Activated T-helper 2 cell treated with anti-CD3 and anti-CD28 coated beads, Interferon-gamma antibody, Interleukin-2, Interleukin-4, amounts not matched to agents 10 μg/mL and 5 μg/mL and 100 μg/mL, durations not matched to agents 14 hours and 24 hours and 36 hours (primary cell): Measurements from ENCODE around the gene LTBR. TPM values are rescaled to one million over a fixed set of nuclear protein-coding genes. Genes with fewer than 3 reads are reported as not detected.

ENCODE experiments used
- DNase-seq: peaks from one replicate; pipeline ENCODE4 v3.0.0; 2021; ENCODE audit warnings: low spot score
- H3K27ac Mint-ChIP-seq: one replicate; pipeline ENCODE4 v1.8.0; 2021; ENCODE audit warnings: mixed read lengths
- H3K27me3 Mint-ChIP-seq: one replicate; pipeline ENCODE4 v1.8.0; 2021; ENCODE audit warnings: low read depth, mixed read lengths
- H3K36me3 Mint-ChIP-seq: one replicate; pipeline ENCODE4 v1.8.0; 2021; ENCODE audit warnings: low read depth, mixed read lengths
- H3K4me1 Mint-ChIP-seq: one replicate; pipeline ENCODE4 v1.8.0; 2021; ENCODE audit warnings: low read depth, mixed read lengths
- H3K4me3 Mint-ChIP-seq: one replicate; pipeline ENCODE4 v1.8.0; 2021; ENCODE audit warnings: low read depth, mild to moderate bottlenecking, moderate library complexity, mixed read lengths
- H3K9me3 Mint-ChIP-seq: one replicate; pipeline ENCODE4 v1.8.0; 2021; ENCODE audit warnings: mixed read lengths
- intact Hi-C: fragments of 100-400 bp; cut with micrococcal nuclease; formaldehyde crosslinking; loops from one replicate; pipeline ENCODE4 v1.15.1; 2023
- total RNA-seq: library from RNA; stranded (reverse); gene quantifications from 2 replicates; pipeline ENCODE4 v1.2.3, GENCODE V29; 2022

The LTBR gene
- total RNA-seq, 1 donor from 2014 or later = 0.50 TPM

GRCh38 chr12:6363330-6364043, 20.5 kb upstream of the LTBR start:
- intact Hi-C loops = loop anchor here (5.0 kb wide), 1 partner anchor 41 kb away; no protein-coding TSS in a partner anchor
- no peaks in the 10 kb centered on the region for H3K9me3 Mint-ChIP-seq
- no peaks in the 10 kb centered on the region for H3K36me3 Mint-ChIP-seq
- H3K4me1 Mint-ChIP-seq = peaks cover 28% of the 10 kb centered on the region
- peak; percentile 36 for DNase-seq
- H3K27me3 Mint-ChIP-seq = peaks cover 3% of the 10 kb centered on the region
- peak overlapping the region; percentile 60 for H3K4me3 Mint-ChIP-seq
- no peak overlapping the region for H3K27ac Mint-ChIP-seq

- H3K9me3 Mint-ChIP-seq = no peaks in the 10 kb centered on the region
- peak overlapping the region; percentile 60 for H3K4me3 Mint-ChIP-seq
- H3K36me3 Mint-ChIP-seq = no peaks in the 10 kb centered on the region
- peaks cover 3% of the 10 kb centered on the region for H3K27me3 Mint-ChIP-seq
- DNase-seq = no peak
- no peak overlapping the region for H3K27ac Mint-ChIP-seq
- intact Hi-C loops = loop anchor here (5.0 kb wide), 1 partner anchor 42 kb away; no protein-coding TSS in a partner anchor
- H3K4me1 Mint-ChIP-seq = peaks cover 34% of the 10 kb centered on the region
Observed at GRCh38 chr12:6364044-6364374, 20.0 kb upstream of the LTBR start.

- H3K4me3 Mint-ChIP-seq = no peak overlapping the region
Observed at GRCh38 chr12:6367065-6367968, 16.6 kb upstream of the LTBR start.

GRCh38 chr12:6367969-6368892, 15.7 kb upstream of the LTBR start:
- Mint-ChIP-seq H3K36me3 (no peaks in the 10 kb centered on the region), H3K4me1 (peaks cover 30% of the 10 kb centered on the region), H3K9me3 (no peaks in the 10 kb centered on the region), H3K27ac (peak overlapping the region; percentile 30), H3K27me3 (no peaks in the 10 kb centered on the region), H3K4me3 (no peak overlapping the region)
- no peak for DNase-seq
- intact Hi-C loops = no loop called here

More at GRCh38 chr12:6367065-6367968, 16.6 kb upstream of the LTBR start:
- H3K27me3 Mint-ChIP-seq = no peaks in the 10 kb centered on the region
- no peak overlapping the region for H3K27ac Mint-ChIP-seq
- peaks cover 24% of the 10 kb centered on the region for H3K4me1 Mint-ChIP-seq
- H3K9me3 Mint-ChIP-seq = no peaks in the 10 kb centered on the region
- intact Hi-C loops = no loop called here
- H3K36me3 Mint-ChIP-seq = no peaks in the 10 kb centered on the region
- no peak for DNase-seq

- Mint-ChIP-seq H3K4me1 (peaks cover 28% of the 10 kb centered on the region), H3K36me3 (no peaks in the 10 kb centered on the region), H3K27ac (no peak overlapping the region), H3K4me3 (no peak overlapping the region), H3K27me3 (no peaks in the 10 kb centered on the region), H3K9me3 (no peaks in the 10 kb centered on the region)
- intact Hi-C loops = no loop called here
- DNase-seq = no peak
Observed at GRCh38 chr12:6368906-6369525, 14.9 kb upstream of the LTBR start.

- peaks cover 26% of the 10 kb centered on the region for H3K4me1 Mint-ChIP-seq
- H3K36me3 Mint-ChIP-seq = no peaks in the 10 kb centered on the region
- no peaks in the 10 kb centered on the region for H3K27me3 Mint-ChIP-seq
- no peaks in the 10 kb centered on the region for H3K9me3 Mint-ChIP-seq
- no peak overlapping the region for H3K4me3 Mint-ChIP-seq
- H3K27ac Mint-ChIP-seq = no peak overlapping the region
- no peak for DNase-seq
- intact Hi-C loops = no loop called here
Observed at GRCh38 chr12:6369916-6370575, 13.9 kb upstream of the LTBR start.

- Mint-ChIP-seq H3K9me3 (no peaks in the 10 kb centered on the region), H3K4me3 (no peak overlapping the region), H3K4me1 (peaks cover 26% of the 10 kb centered on the region), H3K27me3 (no peaks in the 10 kb centered on the region), H3K27ac (no peak overlapping the region), H3K36me3 (no peaks in the 10 kb centered on the region)
- intact Hi-C loops = no loop called here
- DNase-seq = no peak
Observed at GRCh38 chr12:6370576-6370935, 13.4 kb upstream of the LTBR start.

GRCh38 chr12:6370994-6371754, 12.8 kb upstream of the LTBR start:
- Mint-ChIP-seq H3K4me1 (peaks cover 28% of the 10 kb centered on the region), H3K4me3 (no peak overlapping the region), H3K36me3 (no peaks in the 10 kb centered on the region), H3K9me3 (no peaks in the 10 kb centered on the region), H3K27me3 (no peaks in the 10 kb centered on the region), H3K27ac (no peak overlapping the region)
- intact Hi-C loops = no loop called here
- DNase-seq = no peak

GRCh38 chr12:6372403-6373003, 11.5 kb upstream of the LTBR start:
- intact Hi-C loops = no loop called here
- H3K4me3 Mint-ChIP-seq = no peak overlapping the region
- DNase-seq = no peak
- H3K36me3 Mint-ChIP-seq = no peaks in the 10 kb centered on the region
- peak overlapping the region; percentile 51 for H3K27ac Mint-ChIP-seq
- H3K27me3 Mint-ChIP-seq = no peaks in the 10 kb centered on the region
- H3K9me3 Mint-ChIP-seq = no peaks in the 10 kb centered on the region
- peaks cover 31% of the 10 kb centered on the region for H3K4me1 Mint-ChIP-seq

GRCh38 chr12:6373022-6373787, 10.8 kb upstream of the LTBR start:
- H3K36me3 Mint-ChIP-seq = no peaks in the 10 kb centered on the region
- no peak for DNase-seq
- H3K4me3 Mint-ChIP-seq = no peak overlapping the region
- no peaks in the 10 kb centered on the region for H3K27me3 Mint-ChIP-seq
- intact Hi-C loops = no loop called here
- no peaks in the 10 kb centered on the region for H3K9me3 Mint-ChIP-seq
- no peak overlapping the region for H3K27ac Mint-ChIP-seq
- peaks cover 26% of the 10 kb centered on the region for H3K4me1 Mint-ChIP-seq
